ENCODE data around the gene TOR1B. TPM values are rescaled to one million over a fixed set of nuclear protein-coding genes. Genes with fewer than 3 reads are reported as not detected.

The TOR1B gene
- total and polyA plus RNA-seq, 2 of the 4 experiments (the other 2 are of a cell fraction) = 15.6 to 21.0 TPM

GRCh38 chr9:129857207-129857606 lies 54.2 kb downstream of the TOR1B start:
- Histone ChIP-seq H4K91ac (ENCODE audit: insufficient read depth, low read depth, low read length) (no peak overlapping the region), H4K20me1 (ENCODE audit: insufficient read depth, low read length) (no peaks in the 10 kb centered on the region), H4K5ac (ENCODE audit: low read depth, low read length) (no peak overlapping the region), H3K9me3 (ENCODE audit: control insufficient read depth, insufficient read depth, low read length) (no peaks in the 10 kb centered on the region), H3K79me1 (ENCODE audit: low read depth in 1 of 2, low read length in 2 of 2) (no peaks in the 10 kb centered on the region), H3K56ac (ENCODE audit: extremely low read depth, insufficient read depth, low read length) (no peak overlapping the region), H2BK5ac (ENCODE audit: low read depth, low read length, poor library complexity, severe bottlenecking) (no peak overlapping the region), H3K4me3 (ENCODE audit: insufficient read depth, low read depth, low read length) (no peak overlapping the region), H2AFZ (replicated peaks; ENCODE audit: low read length, poor library complexity) (no peak overlapping the region), H3K4ac (ENCODE audit: low read depth, low read length) (no peak overlapping the region), H2BK20ac (ENCODE audit: low read depth, low read length) (no peak overlapping the region), H2AK5ac (ENCODE audit: low read depth, low read length) (no peak overlapping the region), H2BK15ac (ENCODE audit: low read depth, low read length) (no peak overlapping the region), H2AK9ac (replicated peaks; ENCODE audit: low read depth, low read length, poor library complexity) (no peak overlapping the region), H3K4me2 (ENCODE audit: low read depth, low read length) (no peak overlapping the region), H3K27ac (ENCODE audit: insufficient read depth, low read length) (no peak overlapping the region), H3K36me3 (ENCODE audit: control insufficient read depth, insufficient read depth, low read length) (peaks cover 59% of the 10 kb centered on the region), H3K27me3 (ENCODE audit: control insufficient read depth, insufficient read depth, low read length) (no peaks in the 10 kb centered on the region), H3K23ac (ENCODE audit: low read depth, low read length) (no peak overlapping the region), H3K18ac (ENCODE audit: low read depth, low read length) (no peak overlapping the region), H3K4me1 (ENCODE audit: control insufficient read depth, insufficient read depth, low read length) (no peaks in the 10 kb centered on the region), H2BK120ac (ENCODE audit: low read depth, low read length) (no peak overlapping the region), H3K14ac (replicated peaks; ENCODE audit: low read depth, low read length) (no peak overlapping the region), H3K9me1 (ENCODE audit: insufficient read depth, low read length) (0 out of 2 replicates have a peak, but pooled peaks cover 4% of the 10 kb centered on the region), H4K8ac (ENCODE audit: low read depth in 2 of 2, low read length in 2 of 2) (no peak overlapping the region), H3K9ac (ENCODE audit: low read depth, low read length) (no peak overlapping the region)
- WGBS, 2 experiments (ENCODE audit: extremely low coverage in 2 of 2, insufficient read length in 1 of 2) = no CpG with 5 or more reads among the region's 7 CpGs
- DNase-seq (no peak), ATAC-seq (ENCODE audit: low read depth) (no peak)
- BruUV-seq (replicated peaks) = no TSS peak
- ChIA-PET CTCF (no interaction called here), POLR2A (ENCODE audit: unreplicated experiment) (no interaction called here)
- intact Hi-C loops (cut with micrococcal nuclease) (no loop called here), in situ Hi-C loops (cut with MboI; ENCODE audit: low sequenced_read_pairs) (no loop called here), dilution Hi-C loops (cut with HindIII; ENCODE audit: low sequenced_read_pairs, unreplicated experiment) (no loop called here)
- no peak for TF ChIP-seq CEBPB (IDR thresholded peaks at IDR 0.05; ENCODE audit: low read depth, low read length)
- TF ChIP-seq MAFK (IDR thresholded peaks at IDR 0.05; ENCODE audit: low read depth, low read length) = no peak
- TF ChIP-seq USF2 (IDR thresholded peaks at IDR 0.05; ENCODE audit: low read depth, low read length) = no peak
- TF ChIP-seq NFE2L2 (IDR thresholded peaks at IDR 0.05; ENCODE audit: low read depth, low read length) = no peak
- no peak for TF ChIP-seq FOS (IDR thresholded peaks at IDR 0.05; ENCODE audit: low read depth, low read length)
- TF ChIP-seq SMC3 (IDR thresholded peaks at IDR 0.05; ENCODE audit: low read depth, low read length) = no peak
- no peak for TF ChIP-seq MXI1 (IDR thresholded peaks at IDR 0.05; ENCODE audit: borderline replicate concordance, low read depth, low read length)
- no peak for TF ChIP-seq CHD1 (IDR thresholded peaks at IDR 0.05; ENCODE audit: low read depth, low read length)
- TF ChIP-seq CTCF (conservative IDR thresholded peaks at IDR 0.05; ENCODE audit: low read depth, low read length) = no peak
- TF ChIP-seq RAD21 (IDR thresholded peaks at IDR 0.05; ENCODE audit: low read length) = no peak
- no peak for TF ChIP-seq RCOR1 (IDR thresholded peaks at IDR 0.05; ENCODE audit: insufficient replicate concordance, low read length)
- TF ChIP-seq RFX5 (IDR thresholded peaks at IDR 0.05; ENCODE audit: low read depth, low read length) = no peak
- TF ChIP-seq BHLHE40 (IDR thresholded peaks at IDR 0.05; ENCODE audit: low read depth, low read length) = no peak

Measured in IMR-90 (cell line).